Motor neuron (in vitro differentiated cells): ENCODE data around the gene ABCA6. TPM values are rescaled to one million over a fixed set of nuclear protein-coding genes. Genes with fewer than 3 reads are reported as not detected.
"Not testable (repeated sequence)": the region's sequence is repeated elsewhere in the genome, so short reads cannot be mapped to it uniquely, and the experiment has no call there.

ENCODE experiments used
- ATAC-seq, 8 experiments: fragments of 200-7000 bp; cut with Tn5 transposase; replicated peaks in 6 of 8; 2 replicates each; pipeline ENCODE4 v1.8.0; 2021; ENCODE audit warnings: mild to moderate bottlenecking in 8 of 8, moderate library complexity in 8 of 8
- H3K27ac ChIP-seq, 2 donors: fragments of 250-450 bp; sonication (Bioruptor Pico); 2 replicates each; pipeline ENCODE4 v1.9.0; 2021; ENCODE audit warnings: antibody characterized with exemption in 2 of 2, mild to moderate bottlenecking in 2 of 2, moderate library complexity in 1 of 2
- H3K4me1 ChIP-seq, 2 donors: fragments of 250-450 bp; sonication (Bioruptor Pico); replicated peaks in 1 of 2; 2 replicates each; pipeline ENCODE4 v1.6.1; 2021; ENCODE audit warnings: antibody characterized with exemption in 2 of 2, mild to moderate bottlenecking in 2 of 2, moderate library complexity in 1 of 2
- H3K4me3 ChIP-seq, 5 donors: fragments of 250-450 bp; sonication (Bioruptor Pico); 2 replicates each; pipeline ENCODE4 v1.9.0; 2021; ENCODE audit warnings: antibody characterized with exemption in 5 of 5, mild to moderate bottlenecking in 5 of 5, moderate library complexity in 4 of 5
- WGBS, 10 experiments: fragments of 450-650 bp; shearing (Covaris generic); methylation state at CpG; one replicate each; pipeline ENCODE4 v1.0.0; 2022; 5-methylcytosine and 5-hydroxymethylcytosine counted together
- in situ Hi-C, 9 experiments: fragments of 400-800 bp; cut with MboI; loops; one replicate each; pipeline ENCODE4 v1.15.0; 2021; ENCODE audit warnings: low sequenced_read_pairs in 9 of 9, low pct_unique_long_range_greater_than_20kb in 2 of 9; ENCODE audit not compliant: unreplicated experiment in 9 of 9
- total RNA-seq, 8 experiments: library from RNA; unstranded; fragments of 300-600 nt; gene quantifications; 2 replicates each; pipeline versions ENCODE4 v1.2.3 to v1.2.4, GENCODE V29; 2022

The ABCA6 gene
- total RNA-seq, 8 experiments from 2014 or later: 0.27 to 21.6 (median 3.6) TPM

DNA sequence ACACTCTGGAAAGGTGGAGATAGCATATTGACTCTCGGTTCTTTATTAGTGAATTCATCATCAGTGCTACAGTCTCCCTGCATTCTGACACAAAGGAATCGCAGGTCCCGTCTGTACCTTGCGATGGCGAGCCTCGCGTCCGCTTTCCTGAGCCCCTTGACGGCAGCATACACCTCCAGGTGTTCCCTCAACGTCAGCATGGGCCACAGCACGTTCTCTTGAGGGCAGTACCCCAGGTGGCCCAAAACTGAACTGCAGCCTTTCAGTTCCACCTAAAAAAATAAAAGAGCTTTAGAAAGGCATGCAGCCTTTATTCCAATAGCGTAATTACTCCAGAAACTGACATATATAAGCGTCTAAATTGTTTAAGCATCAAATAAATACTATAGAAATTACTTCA, 56.8 kb downstream of the ABCA6 start:
- H3K27ac ChIP-seq: no peak overlapping the region
- no peaks in the 10 kb centered on the region for H3K4me1 ChIP-seq
- H3K4me3 ChIP-seq: no peak overlapping the region
- 44 to 79% (median 64%) methylated on average over 2 to 12 of the region's 13 CpGs for WGBS, 10 experiments
- ATAC-seq: no peak
- in situ Hi-C loops: no loop called here

DNA sequence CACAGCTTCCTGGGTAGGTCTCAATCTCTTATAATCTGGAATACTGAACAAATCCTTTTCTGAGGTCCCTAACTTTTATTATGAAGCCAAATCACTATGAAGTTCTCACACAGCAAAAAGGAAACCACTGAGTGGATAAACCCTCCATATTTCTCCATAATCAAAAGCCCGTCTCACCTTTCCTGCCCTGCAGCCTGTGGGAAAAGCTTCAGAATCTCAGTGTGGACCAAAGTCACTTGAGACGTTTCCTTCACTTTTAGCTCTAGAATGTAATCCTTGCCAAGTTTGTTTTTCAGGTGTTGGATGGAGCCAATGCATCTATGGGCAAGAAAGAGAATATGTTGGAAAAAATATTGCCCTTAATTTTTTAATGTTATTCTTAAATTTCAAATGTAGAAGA, 59.0 kb downstream of the ABCA6 start:
- Histone ChIP-seq H3K27ac (no peak overlapping the region), H3K4me1 (no peaks in the 10 kb centered on the region), H3K4me3 (no peak overlapping the region)
- ATAC-seq: no peak
- in situ Hi-C loops: no loop called here
- 50 to 100% (median 100%) methylated on average over 1 to 2 of the region's 2 CpGs; no CpG with 5 or more reads in 3 of the 10 experiments for WGBS, 10 experiments

DNA sequence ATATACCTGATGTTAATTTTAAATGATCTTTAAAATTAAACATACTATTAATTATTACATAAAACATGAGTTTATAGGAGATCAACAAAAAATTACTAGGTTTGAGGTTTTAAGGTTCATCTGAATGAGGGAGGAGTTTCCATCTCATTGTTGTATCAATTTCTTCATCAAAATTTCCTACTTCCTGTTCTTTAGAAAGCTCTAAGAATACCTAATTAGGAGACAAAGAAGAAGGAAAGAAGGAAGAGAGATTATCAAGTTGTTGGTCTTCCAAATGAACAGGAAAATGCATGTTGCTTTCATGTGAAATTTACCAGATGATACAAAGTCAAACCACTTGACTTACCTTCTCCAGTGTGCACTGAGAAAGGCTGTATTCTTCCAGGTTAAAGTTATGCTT, 62.8 kb downstream of the ABCA6 start:
- in situ Hi-C loops: no loop called here
- Histone ChIP-seq H3K4me1 (no peaks in the 10 kb centered on the region), H3K4me3 (no peak overlapping the region), H3K27ac (no peak overlapping the region)
- no peak for ATAC-seq

DNA sequence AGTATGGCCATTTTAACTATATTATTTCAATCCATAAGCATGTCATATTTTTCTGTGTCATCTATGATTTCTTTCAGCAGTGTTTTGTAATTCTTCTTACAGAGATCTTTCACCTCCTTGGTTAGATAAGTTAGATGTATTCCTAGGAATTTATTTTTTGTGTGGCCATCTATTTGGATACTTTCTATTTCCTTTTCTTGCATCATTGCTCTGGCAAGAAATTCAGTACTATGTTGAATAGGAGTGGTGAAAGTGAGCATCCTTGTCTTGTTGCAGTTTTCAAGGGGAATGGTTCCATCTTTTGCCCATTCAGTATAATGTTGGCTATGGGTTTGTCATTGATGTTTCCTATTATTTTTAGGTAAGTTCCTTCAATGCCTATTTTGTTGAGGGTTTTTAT, 65.9 kb downstream of the ABCA6 start:
- in situ Hi-C loops: no loop called here
- Histone ChIP-seq H3K4me3 (no peak overlapping the region), H3K27ac (no peak overlapping the region), H3K4me1 (no peaks in the 10 kb centered on the region)
- ATAC-seq: no peak

DNA sequence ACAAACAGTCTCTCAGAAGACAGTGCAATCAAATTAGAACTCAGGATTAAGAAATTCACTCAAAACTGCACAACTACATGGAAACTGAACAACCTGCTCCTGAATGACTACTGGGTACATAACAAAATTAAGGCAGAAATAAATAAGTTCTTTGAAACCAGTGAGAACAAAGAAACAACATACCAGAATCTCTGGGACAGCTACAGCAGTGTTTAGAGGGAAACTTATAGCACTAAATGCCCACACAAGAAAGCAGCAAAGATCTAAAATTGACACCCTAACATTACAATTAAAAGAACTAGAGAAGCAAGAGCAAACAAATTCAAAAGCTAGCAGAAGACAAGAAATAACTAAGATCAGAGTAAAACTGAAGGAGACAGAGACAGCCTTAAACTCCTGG, 68.3 kb downstream of the ABCA6 start:
- H3K4me1 ChIP-seq, H3K4me3 ChIP-seq, in situ Hi-C loops, ATAC-seq, H3K27ac ChIP-seq: not testable (repeated sequence)

DNA sequence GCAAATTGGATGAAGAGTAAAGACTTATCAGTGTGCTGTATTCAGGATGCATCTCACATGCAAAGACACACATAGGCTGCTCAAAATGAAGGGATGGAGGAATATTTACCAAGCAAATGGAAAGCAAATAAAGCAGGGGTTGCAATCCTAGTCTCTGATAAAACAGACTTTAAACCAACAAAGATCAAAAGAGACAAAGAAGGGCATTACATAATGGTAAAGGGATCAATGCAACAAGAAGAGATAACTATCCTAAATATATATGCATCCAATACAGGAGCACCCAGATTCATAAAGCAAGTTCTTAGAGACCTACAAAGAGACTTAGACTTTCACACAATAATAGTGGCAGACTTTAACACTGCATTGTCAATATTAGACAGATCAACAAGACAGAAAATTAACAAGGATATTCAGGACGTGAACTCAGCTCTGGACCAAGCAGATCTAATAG, 68.9 kb downstream of the ABCA6 start:
- ATAC-seq, in situ Hi-C loops, H3K4me3 ChIP-seq, H3K4me1 ChIP-seq, H3K27ac ChIP-seq: not testable (repeated sequence)
- WGBS, 10 experiments: 20 to 80% (median 75%) methylated on average over 1 of the region's 1 CpG; no CpG with 5 or more reads in 7 of the 10 experiments

DNA sequence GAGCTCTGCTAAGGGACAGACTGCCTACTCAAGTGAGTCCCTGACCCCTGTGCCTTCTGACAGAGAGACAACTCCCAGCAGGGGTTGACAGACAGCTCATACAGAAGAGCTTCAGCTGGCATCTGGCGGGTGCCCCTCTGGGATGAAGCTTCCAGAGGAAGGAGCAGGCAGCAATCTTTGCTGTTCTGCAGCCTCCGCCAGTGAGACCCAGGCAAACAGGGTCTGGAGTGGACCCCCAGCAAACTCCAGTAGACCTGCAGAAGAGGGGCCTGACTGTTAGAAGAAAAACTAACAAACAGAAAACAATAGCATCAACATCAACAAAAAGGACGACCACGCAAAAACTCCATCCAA, 70.5 kb downstream of the ABCA6 start:
- WGBS, 10 experiments: 75 to 100% (median 90%) methylated on average over 2 to 4 of the region's 4 CpGs; no CpG with 5 or more reads in 3 of the 10 experiments

DNA sequence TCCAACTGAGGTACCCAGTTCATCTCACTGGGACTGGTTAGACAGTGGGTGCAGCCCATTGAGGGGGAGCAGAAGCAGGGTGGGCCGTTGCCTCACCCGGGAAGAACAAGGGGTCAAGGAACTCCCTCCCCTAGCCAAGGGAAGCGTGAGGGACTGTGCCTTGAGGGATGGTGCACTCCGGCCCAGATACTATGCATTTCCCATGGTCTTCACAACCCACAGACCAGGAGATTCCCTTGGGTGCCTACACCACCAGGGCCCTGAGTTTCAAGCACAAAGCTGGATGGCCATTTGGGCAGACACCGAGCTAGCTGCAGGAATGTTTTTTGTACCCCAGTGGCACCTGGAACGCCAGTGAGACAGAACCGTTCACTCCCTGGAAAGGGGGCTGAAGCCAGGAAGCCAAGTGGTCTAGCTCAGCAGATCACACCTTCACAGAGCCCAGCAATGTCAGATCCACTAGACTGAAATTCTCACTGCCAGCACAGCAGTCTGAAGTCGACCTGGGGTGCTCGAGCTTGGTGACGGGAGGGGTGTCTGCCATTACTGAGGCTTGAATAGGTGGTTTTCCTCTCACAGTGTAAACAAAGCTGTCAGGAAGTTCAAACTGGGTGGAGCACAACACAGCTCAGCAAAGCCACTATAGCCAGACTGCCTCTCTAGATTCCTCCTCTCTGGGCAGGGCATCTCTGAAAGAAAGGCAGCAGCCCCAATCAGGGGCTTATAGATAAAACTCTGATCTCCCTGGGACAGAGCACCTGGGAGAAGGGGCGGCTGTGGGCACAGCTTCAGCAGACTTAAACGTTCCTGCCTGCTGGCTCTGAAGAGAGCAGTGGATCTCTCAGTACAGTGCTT, 71.1 kb downstream of the ABCA6 start:
- in situ Hi-C loops, H3K4me3 ChIP-seq, H3K27ac ChIP-seq, H3K4me1 ChIP-seq: not testable (repeated sequence)
- WGBS, 10 experiments: 46 to 94% (median 70%) methylated on average over 3 to 4 of the region's 12 CpGs; no CpG with 5 or more reads in 4 of the 10 experiments
- peak in 1 of 8 experiments; percentile 35 for ATAC-seq

More for the DNA sequence above, 70.5 kb downstream of the ABCA6 start:
- ATAC-seq, in situ Hi-C loops, H3K4me3 ChIP-seq, H3K4me1 ChIP-seq, H3K27ac ChIP-seq: not testable (repeated sequence)

DNA sequence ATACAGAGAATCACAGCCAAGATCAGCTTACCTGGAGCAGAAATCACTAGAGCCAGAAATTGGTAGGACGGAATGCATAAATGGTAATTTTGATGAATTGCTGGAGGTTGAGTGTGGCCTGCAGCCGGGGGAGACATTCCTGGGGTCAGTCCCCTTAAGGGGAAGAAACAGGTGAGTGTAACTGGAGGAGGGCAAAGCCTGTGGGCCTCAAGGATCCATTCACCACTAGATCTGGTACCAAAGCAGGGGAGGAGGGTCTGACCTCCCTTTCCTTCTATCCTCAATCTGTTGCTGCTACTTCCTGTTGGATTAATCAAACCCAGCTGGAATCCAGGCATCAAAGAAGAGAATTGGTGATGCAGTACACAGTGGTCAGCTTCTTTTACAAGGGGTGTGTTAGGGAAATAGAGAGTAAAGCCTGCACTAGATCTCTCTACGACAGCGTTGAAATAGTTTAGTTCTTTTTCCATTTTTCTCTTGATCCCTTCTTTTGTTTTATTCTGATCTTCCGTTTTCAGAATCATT, 72.4 kb downstream of the ABCA6 start:
- 79 to 100% (median 90%) methylated on average over 3 to 5 of the region's 5 CpGs for WGBS, 10 experiments
- ATAC-seq: no peak
- Histone ChIP-seq H3K27ac (no peak overlapping the region), H3K4me1 (no peaks in the 10 kb centered on the region), H3K4me3 (no peak overlapping the region)
- in situ Hi-C loops: no loop called here

DNA sequence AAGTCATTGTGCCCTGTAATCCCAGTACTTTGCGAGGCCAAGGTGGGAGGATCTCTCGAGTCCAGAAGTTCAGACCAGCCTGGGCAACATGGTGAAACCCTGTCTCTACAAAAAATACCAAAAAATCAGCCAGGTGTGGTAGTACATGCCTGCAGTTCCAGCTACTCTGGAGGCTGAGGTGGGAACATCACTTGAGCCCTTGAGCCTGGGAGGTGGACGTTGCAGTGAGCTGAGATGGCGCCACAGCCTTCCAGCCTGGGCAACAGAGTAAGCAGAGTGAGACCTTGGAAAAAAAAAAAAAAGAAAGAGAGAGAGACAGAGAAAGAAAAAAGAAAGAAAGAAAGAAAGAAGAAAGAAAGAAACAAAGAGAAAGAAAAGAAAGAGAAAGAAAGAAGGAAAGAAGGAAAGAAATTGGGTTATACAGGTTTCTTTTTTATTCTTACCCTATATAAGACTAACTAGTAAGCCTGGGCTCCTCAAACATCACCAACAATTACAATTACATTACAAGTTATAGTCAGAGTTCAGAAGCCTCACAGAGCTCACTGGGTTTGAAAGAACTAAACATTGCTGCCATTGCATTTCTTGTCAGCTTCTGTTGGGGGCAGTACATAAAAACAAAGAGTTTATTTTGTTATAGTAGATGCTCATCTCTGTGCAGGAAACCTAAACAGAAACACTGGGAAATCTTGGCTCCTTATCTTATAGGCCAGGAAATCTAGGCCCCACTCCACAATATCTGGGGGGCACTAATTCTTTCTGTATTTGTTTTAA, 74.2 kb downstream of the ABCA6 start:
- in situ Hi-C loops: no loop called here
- Histone ChIP-seq H3K4me3 (no peak overlapping the region), H3K27ac (no peak overlapping the region), H3K4me1 (no peaks in the 10 kb centered on the region)
- WGBS, 10 experiments: 57 to 100% (median 93%) methylated on average over 1 to 4 of the region's 4 CpGs; no CpG with 5 or more reads in 1 of the 10 experiments
- ATAC-seq: no peak

DNA sequence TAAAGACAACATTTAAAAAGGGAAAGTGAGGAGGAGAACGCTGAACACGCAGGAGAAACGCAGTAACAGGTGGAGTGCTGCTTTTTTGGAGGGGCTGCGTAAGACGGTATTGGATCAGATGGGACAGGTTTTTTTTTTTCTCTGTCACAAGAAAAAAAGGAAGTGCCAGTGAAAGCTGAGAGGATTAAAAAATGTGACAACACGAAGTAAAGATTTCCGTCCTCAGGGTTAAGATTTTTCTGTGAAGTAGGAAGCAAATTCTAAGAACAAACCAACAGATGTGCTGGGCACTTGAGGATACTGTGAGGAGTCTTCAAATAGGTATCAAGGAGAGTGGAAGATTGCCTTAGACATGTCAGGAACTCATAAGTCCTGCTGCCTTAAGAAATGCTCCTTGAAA, 75.2 kb downstream of the ABCA6 start:
- Histone ChIP-seq H3K4me1 (no peaks in the 10 kb centered on the region), H3K27ac (no peak overlapping the region), H3K4me3 (no peak overlapping the region)
- in situ Hi-C loops: no loop called here
- 86 to 100% (median 93%) methylated on average over 3 to 7 of the region's 7 CpGs for WGBS, 10 experiments
- ATAC-seq: no peak

DNA sequence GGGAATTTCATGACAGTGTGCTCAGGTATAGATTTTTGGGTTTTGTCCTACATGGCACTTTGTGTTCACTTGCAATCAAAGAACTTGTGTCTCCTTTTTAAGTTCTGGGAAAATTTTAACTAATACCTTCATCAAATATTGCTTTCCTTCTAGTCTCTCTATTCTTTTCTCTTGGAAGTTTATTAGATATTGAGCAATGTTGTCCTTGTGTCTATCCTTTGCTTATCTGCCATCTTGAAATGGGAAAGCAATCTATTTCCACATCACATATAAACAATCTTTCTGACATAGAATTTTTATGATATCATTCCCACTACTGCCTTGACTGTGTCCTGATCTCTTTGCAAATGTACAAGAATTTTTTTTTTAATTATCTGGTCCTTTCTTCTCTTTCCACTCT, 76.6 kb downstream of the ABCA6 start:
- Histone ChIP-seq H3K27ac (no peak overlapping the region), H3K4me1 (no peaks in the 10 kb centered on the region), H3K4me3 (no peak overlapping the region)
- in situ Hi-C loops: no loop called here
- ATAC-seq: no peak

DNA sequence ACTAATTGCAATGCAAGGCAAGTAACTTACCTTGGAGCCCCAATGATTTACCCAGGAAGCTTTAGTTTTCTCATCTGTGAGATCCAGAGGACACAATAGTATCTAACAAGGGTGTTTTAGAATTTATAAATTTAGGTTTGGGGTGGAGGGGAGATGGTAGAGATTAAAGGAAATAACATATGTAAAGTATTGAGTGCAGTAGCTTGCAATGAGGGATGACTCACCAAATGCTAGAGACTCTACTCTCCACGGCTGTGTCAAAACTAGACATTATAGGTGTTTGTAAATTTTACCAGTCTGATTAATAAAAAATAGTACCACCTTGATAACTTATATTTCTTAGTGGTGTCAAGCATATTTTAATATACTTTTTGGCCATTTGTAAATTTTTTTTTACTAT, 77.2 kb downstream of the ABCA6 start:
- in situ Hi-C loops: no loop called here
- Histone ChIP-seq H3K27ac (no peak overlapping the region), H3K4me1 (no peaks in the 10 kb centered on the region), H3K4me3 (no peak overlapping the region)
- WGBS, 10 experiments: 11 to 100% (median 71%) methylated on average over 1 of the region's 1 CpG; no CpG with 5 or more reads in 1 of the 10 experiments
- peak in 2 of 8 experiments; percentile 58 to 75 for ATAC-seq
